H9 (cell line): ENCODE measurements around the gene CRY1. TPM values are rescaled to one million over a fixed set of nuclear protein-coding genes. Genes with fewer than 3 reads are reported as not detected.

Source experiments
- DNase-seq: peaks from one replicate; pipeline ENCODE4 v3.0.0-alpha.2; 2017
- H2AFZ ChIP-seq: one replicate; pipeline ENCODE4 v1.6.1; 2013; ENCODE audit warnings: mild to moderate bottlenecking, low read length, control low read depth, moderate library complexity
- H2AK5ac ChIP-seq: 2 replicates; pipeline ENCODE4 v1.6.1; 2013; ENCODE audit warnings: low read length, control low read depth, mixed read lengths; ENCODE audit not compliant: insufficient read length
- H2BK120ac ChIP-seq: one replicate; pipeline ENCODE4 v1.6.1; 2013; ENCODE audit warnings: low read depth, mild to moderate bottlenecking, low read length, control low read depth, inconsistent platforms; ENCODE audit not compliant: poor library complexity, severe bottlenecking
- H2BK12ac ChIP-seq: 2 replicates; pipeline ENCODE4 v1.6.1; 2013; ENCODE audit warnings: low read length, control low read depth, mixed read lengths, low read depth; ENCODE audit not compliant: insufficient read length
- H2BK15ac ChIP-seq: 2 replicates; pipeline ENCODE4 v1.6.1; 2013; ENCODE audit warnings: low read depth, low read length, control low read depth
- H2BK20ac ChIP-seq: one replicate; pipeline ENCODE4 v1.6.1; 2013; ENCODE audit warnings: low read depth, mild to moderate bottlenecking, low read length, control low read depth, inconsistent platforms; ENCODE audit not compliant: poor library complexity, severe bottlenecking
- H2BK5ac ChIP-seq: 2 replicates; pipeline ENCODE4 v1.6.1; 2013; ENCODE audit warnings: low read length, control low read depth, mixed read lengths; ENCODE audit not compliant: insufficient read length
- H3K14ac ChIP-seq: 2 replicates; pipeline ENCODE4 v1.6.1; 2013; ENCODE audit warnings: low read length, control low read depth; ENCODE audit not compliant: insufficient read depth
- H3K18ac ChIP-seq: 2 replicates; pipeline ENCODE4 v1.6.1; 2013; ENCODE audit warnings: low read depth, mild to moderate bottlenecking, mixed read lengths, low read length, control low read depth; ENCODE audit not compliant: insufficient read length
- H3K23ac ChIP-seq: 2 replicates; pipeline ENCODE4 v1.6.1; 2013; ENCODE audit warnings: low read length, control low read depth, mixed read lengths, low read depth; ENCODE audit not compliant: insufficient read length
- H3K23me2 ChIP-seq: 2 replicates; pipeline ENCODE4 v1.6.1; 2013; ENCODE audit warnings: low read depth, mild to moderate bottlenecking, mixed read lengths, low read length, control low read depth; ENCODE audit not compliant: insufficient read length, poor library complexity, severe bottlenecking
- H3K27ac ChIP-seq: 2 replicates; pipeline ENCODE4 v1.5.1; 2013; ENCODE audit warnings: low read length, control low read depth, mixed read lengths, low read depth; ENCODE audit not compliant: insufficient read length
- H3K27me3 ChIP-seq: 2 replicates; pipeline ENCODE4 v1.6.1; 2013; ENCODE audit warnings: low read length, control low read depth, inconsistent platforms; ENCODE audit not compliant: insufficient read depth
- H3K4ac ChIP-seq: 2 replicates; pipeline ENCODE4 v1.6.1; 2013; ENCODE audit warnings: low read depth, mild to moderate bottlenecking, control low read depth, inconsistent platforms, low read length, moderate library complexity
- H3K4me1 ChIP-seq: 2 replicates; pipeline ENCODE4 v1.6.1; 2013; ENCODE audit warnings: low read length, control low read depth, inconsistent platforms; ENCODE audit not compliant: insufficient read depth
- H3K4me2 ChIP-seq: 2 replicates; pipeline ENCODE4 v1.6.1; 2013; ENCODE audit warnings: low read length, control low read depth, mixed read lengths; ENCODE audit not compliant: insufficient read length, insufficient read depth
- H3K56ac ChIP-seq: 2 replicates; pipeline ENCODE4 v1.6.1; 2013; ENCODE audit warnings: low read depth, mild to moderate bottlenecking, mixed read lengths, low read length, control low read depth; ENCODE audit not compliant: insufficient read length
- H3K79me1 ChIP-seq: 2 replicates; pipeline ENCODE4 v1.6.1; 2013; ENCODE audit warnings: low read depth, mild to moderate bottlenecking, moderate library complexity, low read length, control low read depth, inconsistent platforms; ENCODE audit not compliant: insufficient read depth, poor library complexity, severe bottlenecking
- H3K79me2 ChIP-seq: 2 replicates; pipeline ENCODE4 v1.6.1; 2013; ENCODE audit warnings: low read length, control low read depth, inconsistent platforms; ENCODE audit not compliant: insufficient read depth
- H3K9ac ChIP-seq: 2 replicates; pipeline ENCODE4 v1.6.1; 2013; ENCODE audit warnings: low read length, control low read depth, mixed read lengths; ENCODE audit not compliant: insufficient read length; ENCODE audit errors: extremely low read depth
- H3K9me3 ChIP-seq: one replicate; pipeline ENCODE4 v1.6.1; 2013; ENCODE audit warnings: low read depth, low read length, inconsistent platforms; ENCODE audit not compliant: control insufficient read depth
- H3T11ph ChIP-seq: one replicate; pipeline ENCODE4 v1.6.1; 2013; ENCODE audit warnings: mild to moderate bottlenecking, low read length, control low read depth, inconsistent platforms
- H4K20me1 ChIP-seq: one replicate; pipeline ENCODE4 v1.6.1; 2013; ENCODE audit not compliant: control insufficient read depth, insufficient read length, insufficient read depth
- H4K5ac ChIP-seq: 2 replicates; pipeline ENCODE4 v1.6.1; 2013; ENCODE audit warnings: low read depth, mild to moderate bottlenecking, mixed read lengths, low read length, control low read depth; ENCODE audit not compliant: insufficient read length
- H4K8ac ChIP-seq: replicated peaks from 2 replicates; pipeline ENCODE4 v1.6.1; 2013; ENCODE audit warnings: low read length, control low read depth, mixed read lengths, low read depth; ENCODE audit not compliant: insufficient read length
- H4K91ac ChIP-seq: 2 replicates; pipeline ENCODE4 v1.6.1; 2013; ENCODE audit warnings: low read depth, mild to moderate bottlenecking, moderate library complexity, mixed read lengths, low read length, control low read depth; ENCODE audit not compliant: insufficient read length
- H3K27ac Mint-ChIP-seq, 3 experiments: 2 replicates in 2 of 3; 3 replicates in 1 of 3; pipeline ENCODE4 v1.8.0; 2020 to 2021; ENCODE audit warnings: mixed read lengths in 3 of 3, mild to moderate bottlenecking in 1 of 3, moderate library complexity in 1 of 3
- H3K27me3 Mint-ChIP-seq: 2 replicates; pipeline ENCODE4 v1.8.0; 2021; ENCODE audit warnings: low read depth, mild to moderate bottlenecking, moderate library complexity, mixed read lengths
- H3K36me3 Mint-ChIP-seq, 3 experiments: 2 replicates in 2 of 3; 3 replicates in 1 of 3; pipeline ENCODE4 v1.8.0; 2020 to 2021; ENCODE audit warnings: low read depth in 3 of 3, mixed read lengths in 3 of 3; ENCODE audit not compliant: insufficient read depth in 1 of 3
- H3K4me1 Mint-ChIP-seq, 2 experiments: 2 replicates each; pipeline ENCODE4 v1.8.0; 2020; ENCODE audit warnings: mixed read lengths in 2 of 2
- H3K4me3 Mint-ChIP-seq, 2 experiments: 2 replicates in 1 of 2; 3 replicates in 1 of 2; pipeline ENCODE4 v1.8.0; 2020 to 2021; ENCODE audit warnings: mild to moderate bottlenecking in 2 of 2, mixed read lengths in 2 of 2, moderate library complexity in 1 of 2
- H3K9me3 Mint-ChIP-seq, 2 experiments: 2 replicates in 1 of 2; 3 replicates in 1 of 2; pipeline ENCODE4 v1.8.0; 2020; ENCODE audit warnings: mild to moderate bottlenecking in 2 of 2, mixed read lengths in 2 of 2, moderate library complexity in 1 of 2
- CTCF ChIP-seq: fragments of 200-600 bp; sonication (generic); conservative IDR thresholded peaks from 3 replicates; pipeline ENCODE4 v1.8.0; 2021; ENCODE audit warnings: antibody characterized with exemption, mild to moderate bottlenecking
- WGBS: extraction: QIAGEN DNeasy Blood & Tissue Kit; methylation state at CpG from one replicate; pipeline ENCODE4 v1.1.7; 2013; ENCODE audit warnings: missing lambda C conversion rate, low lambda C conversion rate, mixed read lengths; ENCODE audit not compliant: insufficient read length; ENCODE audit errors: extremely low coverage; 5-methylcytosine and 5-hydroxymethylcytosine counted together
- total RNA-seq: library from RNA; stranded (reverse); gene quantifications from 2 replicates; pipeline ENCODE4 v1.2.1, GENCODE V29; 2021

Gene CRY1
- total RNA-seq, 1 experiment from 2014 or later, result 23.5 TPM

- Mint-ChIP-seq H3K36me3 (peaks cover 0 to 4% (median 0%) of the 10 kb centered on the region in 3 experiments; a peak in 2 of 7 replicates), H3K27me3 (no peaks in the 10 kb centered on the region), H3K9me3 (no peaks in the 10 kb centered on the region), H3K4me1 (peaks cover 0 to 5% of the 10 kb centered on the region in 2 experiments; a peak in 1 of 4 replicates), H3K4me3 (no peak overlapping the region), H3K27ac (no peak overlapping the region)
- Histone ChIP-seq H4K91ac (no peak overlapping the region), H3T11ph (no peak overlapping the region), H4K20me1 (no peaks in the 10 kb centered on the region), H3K9me3 (no peaks in the 10 kb centered on the region), H3K4ac (no peak overlapping the region), H3K9ac (no peak overlapping the region), H3K27me3 (no peaks in the 10 kb centered on the region), H2BK120ac (no peak overlapping the region), H3K79me1 (no peaks in the 10 kb centered on the region), H2BK20ac (no peak overlapping the region), H3K27ac (no peak overlapping the region), H3K14ac (no peak overlapping the region), H4K5ac (no peak overlapping the region), H2AFZ (no peak overlapping the region), H2BK12ac (no peak overlapping the region), H2BK5ac (no peak overlapping the region), H2BK15ac (no peak overlapping the region), H3K4me1 (no peaks in the 10 kb centered on the region), H4K8ac (no peak overlapping the region), H3K4me2 (no peak overlapping the region), H3K23ac (no peak overlapping the region), H3K18ac (no peak overlapping the region), H3K56ac (no peak overlapping the region), H2AK5ac (no peak overlapping the region), H3K23me2 (no peaks in the 10 kb centered on the region), H3K79me2 (no peaks in the 10 kb centered on the region; the same call in none of the 2 replicates)
- no peak for DNase-seq
- WGBS, result no CpG with 5 or more reads among the region's 2 CpGs
- no peak for TF ChIP-seq CTCF
Measured at GRCh38 chr12:107031061-107031460, 62.3 kb downstream of the CRY1 start.
